Measurements from ENCODE around the gene HIF3A. TPM values are rescaled to one million over a fixed set of nuclear protein-coding genes. Genes with fewer than 3 reads are reported as not detected.

Gene HIF3A
- total RNA-seq, 1 donor from 2014 or later: not detected

Other genes with a start within 250 kb of the HIF3A start
- not detected in 2 replicates for gene IGFL3, start 172.4 kb upstream of the HIF3A start, total RNA-seq
- not detected in 2 replicates for gene IGFL2, start 148.8 kb upstream of the HIF3A start, total RNA-seq
- gene IGFL1, start 67.3 kb upstream of the HIF3A start, total RNA-seq: not detected in 2 replicates
- 48.7 and 71.6 TPM in 2 replicates for gene PPP5C, start 50.0 kb downstream of the HIF3A start, total RNA-seq
- gene CCDC8, start 116.5 kb downstream of the HIF3A start, total RNA-seq: 18.0 and 19.7 TPM in 2 replicates
- 0.05 and 0.10 TPM in 2 replicates for gene PNMA8C, start 131.9 kb downstream of the HIF3A start, total RNA-seq
- gene PNMA8A, start 174.5 kb downstream of the HIF3A start, total RNA-seq: 89.0 and 102 TPM in 2 replicates
- 0.03 and 0.16 TPM in 2 replicates for gene PNMA8B, start 198.8 kb downstream of the HIF3A start, total RNA-seq